Measurements from ENCODE around the gene NABP1.

Gene NABP1

GRCh38 chr2:191677646-191678436, at the start of gene NABP1:
Gene NABP1 (plus strand): TSS chr2:191678136. CDS start chr2:191678615, 479 bp downstream.
- Histone ChIP-seq H3K9me3 (ENCODE audit: control insufficient read depth in 1 of 2, low read length in 2 of 2) (no peaks in the 10 kb centered on the region), H3K4me1 (ENCODE audit: control insufficient read depth in 1 of 2, insufficient read depth in 2 of 2, low read length in 2 of 2) (peaks cover under 1 to 6% of the 10 kb centered on the region in 2 donors), H3K27ac (ENCODE audit: low read length) (peak within 1 kb of the TSS; percentile 99), H3K4me3 (ENCODE audit: low read depth in 1 of 2, low read length in 2 of 2) (peak within 1 kb of the TSS; percentile 69 to 90), H3K27me3 (ENCODE audit: low read depth, low read length) (no peaks in the 10 kb centered on the region), H3K36me3 (ENCODE audit: control insufficient read depth in 1 of 2, insufficient read depth in 2 of 2, low read length in 2 of 2) (peaks cover 9% of the 10 kb centered on the region in 2 donors)

GRCh38 chr2:191629001-191629453, 48.9 kb upstream of the NABP1 start:
- H3K36me3 ChIP-seq (ENCODE audit: control insufficient read depth in 1 of 2, insufficient read depth in 2 of 2, low read length in 2 of 2), result no peaks in the 10 kb centered on the region
- H3K27me3 ChIP-seq (ENCODE audit: low read depth, low read length), result no peaks in the 10 kb centered on the region
- H3K27ac ChIP-seq (ENCODE audit: low read length), result no peak overlapping the region
- H3K9me3 ChIP-seq (ENCODE audit: control insufficient read depth in 1 of 2, low read length in 2 of 2), result no peaks in the 10 kb centered on the region
- H3K4me1 ChIP-seq (ENCODE audit: control insufficient read depth in 1 of 2, insufficient read depth in 2 of 2, low read length in 2 of 2), result no peaks in the 10 kb centered on the region
- H3K4me3 ChIP-seq (ENCODE audit: low read depth in 1 of 2, low read length in 2 of 2), result no peak overlapping the region

GRCh38 chr2:191629976-191630712, 47.8 kb upstream of the NABP1 start:
- Histone ChIP-seq H3K4me1 (ENCODE audit: control insufficient read depth in 1 of 2, insufficient read depth in 2 of 2, low read length in 2 of 2) (no peaks in the 10 kb centered on the region), H3K4me3 (ENCODE audit: low read depth in 1 of 2, low read length in 2 of 2) (no peak overlapping the region), H3K27ac (ENCODE audit: low read length) (no peak overlapping the region), H3K9me3 (ENCODE audit: control insufficient read depth in 1 of 2, low read length in 2 of 2) (no peaks in the 10 kb centered on the region), H3K36me3 (ENCODE audit: control insufficient read depth in 1 of 2, insufficient read depth in 2 of 2, low read length in 2 of 2) (no peaks in the 10 kb centered on the region), H3K27me3 (ENCODE audit: low read depth, low read length) (no peaks in the 10 kb centered on the region)

- Histone ChIP-seq H3K27ac (ENCODE audit: low read length) (no peak overlapping the region), H3K9me3 (ENCODE audit: control insufficient read depth in 1 of 2, low read length in 2 of 2) (no peaks in the 10 kb centered on the region), H3K36me3 (ENCODE audit: control insufficient read depth in 1 of 2, insufficient read depth in 2 of 2, low read length in 2 of 2) (no peaks in the 10 kb centered on the region), H3K4me3 (ENCODE audit: low read depth in 1 of 2, low read length in 2 of 2) (no peak overlapping the region), H3K27me3 (ENCODE audit: low read depth, low read length) (no peaks in the 10 kb centered on the region), H3K4me1 (ENCODE audit: control insufficient read depth in 1 of 2, insufficient read depth in 2 of 2, low read length in 2 of 2) (no peaks in the 10 kb centered on the region)
These were observed 46.2 kb upstream of the NABP1 start for GRCh38 chr2:191631754-191632153.

GRCh38 chr2:191632426-191632825, 45.5 kb upstream of the NABP1 start:
- Histone ChIP-seq H3K9me3 (ENCODE audit: control insufficient read depth in 1 of 2, low read length in 2 of 2) (no peaks in the 10 kb centered on the region), H3K27ac (ENCODE audit: low read length) (no peak overlapping the region)

GRCh38 chr2:191634791-191635190, 43.1 kb upstream of the NABP1 start:
- Histone ChIP-seq H3K4me3 (ENCODE audit: low read depth in 1 of 2, low read length in 2 of 2) (no peak overlapping the region), H3K36me3 (ENCODE audit: control insufficient read depth in 1 of 2, insufficient read depth in 2 of 2, low read length in 2 of 2) (no peaks in the 10 kb centered on the region), H3K27ac (ENCODE audit: low read length) (no peak overlapping the region), H3K4me1 (ENCODE audit: control insufficient read depth in 1 of 2, insufficient read depth in 2 of 2, low read length in 2 of 2) (peaks cover 0 to 8% of the 10 kb centered on the region in 2 donors), H3K27me3 (ENCODE audit: low read depth, low read length) (no peaks in the 10 kb centered on the region), H3K9me3 (ENCODE audit: control insufficient read depth in 1 of 2, low read length in 2 of 2) (no peaks in the 10 kb centered on the region)

More at GRCh38 chr2:191632426-191632825, 45.5 kb upstream of the NABP1 start:
- H3K27me3 ChIP-seq (ENCODE audit: low read depth, low read length), result no peaks in the 10 kb centered on the region
- no peaks in the 10 kb centered on the region for H3K36me3 ChIP-seq (ENCODE audit: control insufficient read depth in 1 of 2, insufficient read depth in 2 of 2, low read length in 2 of 2)
- H3K4me3 ChIP-seq (ENCODE audit: low read depth in 1 of 2, low read length in 2 of 2), result no peak overlapping the region
- peaks cover 0 to 1% of the 10 kb centered on the region in 2 donors for H3K4me1 ChIP-seq (ENCODE audit: control insufficient read depth in 1 of 2, insufficient read depth in 2 of 2, low read length in 2 of 2)

GRCh38 chr2:191635333-191636234, 42.4 kb upstream of the NABP1 start:
- Histone ChIP-seq H3K9me3 (ENCODE audit: control insufficient read depth in 1 of 2, low read length in 2 of 2) (no peaks in the 10 kb centered on the region), H3K27me3 (ENCODE audit: low read depth, low read length) (no peaks in the 10 kb centered on the region), H3K4me3 (ENCODE audit: low read depth in 1 of 2, low read length in 2 of 2) (no peak overlapping the region), H3K4me1 (ENCODE audit: control insufficient read depth in 1 of 2, insufficient read depth in 2 of 2, low read length in 2 of 2) (peaks cover 0 to 8% of the 10 kb centered on the region in 2 donors), H3K27ac (ENCODE audit: low read length) (no peak overlapping the region), H3K36me3 (ENCODE audit: control insufficient read depth in 1 of 2, insufficient read depth in 2 of 2, low read length in 2 of 2) (no peaks in the 10 kb centered on the region)

GRCh38 chr2:191636235-191636543, 41.7 kb upstream of the NABP1 start:
- Histone ChIP-seq H3K4me3 (ENCODE audit: low read depth in 1 of 2, low read length in 2 of 2) (no peak overlapping the region), H3K27me3 (ENCODE audit: low read depth, low read length) (no peaks in the 10 kb centered on the region), H3K36me3 (ENCODE audit: control insufficient read depth in 1 of 2, insufficient read depth in 2 of 2, low read length in 2 of 2) (no peaks in the 10 kb centered on the region), H3K9me3 (ENCODE audit: control insufficient read depth in 1 of 2, low read length in 2 of 2) (no peaks in the 10 kb centered on the region), H3K4me1 (ENCODE audit: control insufficient read depth in 1 of 2, insufficient read depth in 2 of 2, low read length in 2 of 2) (peaks cover 0 to 8% of the 10 kb centered on the region in 2 donors), H3K27ac (ENCODE audit: low read length) (no peak overlapping the region)

GRCh38 chr2:191636586-191636985, 41.4 kb upstream of the NABP1 start:
- no peaks in the 10 kb centered on the region for H3K27me3 ChIP-seq (ENCODE audit: low read depth, low read length)
- H3K27ac ChIP-seq (ENCODE audit: low read length), result no peak overlapping the region
- no peaks in the 10 kb centered on the region for H3K9me3 ChIP-seq (ENCODE audit: control insufficient read depth in 1 of 2, low read length in 2 of 2)
- H3K4me1 ChIP-seq (ENCODE audit: control insufficient read depth in 1 of 2, insufficient read depth in 2 of 2, low read length in 2 of 2), result peaks cover 0 to 8% of the 10 kb centered on the region in 2 donors
- no peaks in the 10 kb centered on the region for H3K36me3 ChIP-seq (ENCODE audit: control insufficient read depth in 1 of 2, insufficient read depth in 2 of 2, low read length in 2 of 2)
- no peak overlapping the region for H3K4me3 ChIP-seq (ENCODE audit: low read depth in 1 of 2, low read length in 2 of 2)

- Histone ChIP-seq H3K4me3 (ENCODE audit: low read depth in 1 of 2, low read length in 2 of 2) (no peak overlapping the region), H3K9me3 (ENCODE audit: control insufficient read depth in 1 of 2, low read length in 2 of 2) (no peaks in the 10 kb centered on the region), H3K4me1 (ENCODE audit: control insufficient read depth in 1 of 2, insufficient read depth in 2 of 2, low read length in 2 of 2) (peaks cover 0 to 8% of the 10 kb centered on the region in 2 donors), H3K27ac (ENCODE audit: low read length) (peak overlapping the region; percentile 48), H3K27me3 (ENCODE audit: low read depth, low read length) (no peaks in the 10 kb centered on the region), H3K36me3 (ENCODE audit: control insufficient read depth in 1 of 2, insufficient read depth in 2 of 2, low read length in 2 of 2) (no peaks in the 10 kb centered on the region)
These were observed 40.5 kb upstream of the NABP1 start for GRCh38 chr2:191637182-191638078.

All from muscle layer of duodenum (tissue), 2 donors.